CD4-positive, alpha-beta T cell treated with Interleukin-6 for 4 hours (primary cell): ENCODE data around the gene CAMK1.
"Not testable (repeated sequence)": the region's sequence is repeated elsewhere in the genome, so short reads cannot be mapped to it uniquely, and the experiment has no call there.

Experiments
- DNase-seq: peaks from one replicate; pipeline ENCODE4 v3.0.0-alpha.2; 2020; ENCODE audit warnings: mixed read lengths

The CAMK1 gene

GRCh38 chr3:9792405-9793160 lies 22.8 kb upstream of the CAMK1 start, which contains the start of the genes ARPC4 and TADA3:
Gene ARPC4 (plus strand): TSS chr3:9793082. CDS start chr3:9793122, 40 bp downstream.
Gene TADA3 (minus strand): TSS chr3:9792473. CDS start chr3:9791466, 1,007 bp downstream.
- DNase-seq: peak; percentile 94

DNA sequence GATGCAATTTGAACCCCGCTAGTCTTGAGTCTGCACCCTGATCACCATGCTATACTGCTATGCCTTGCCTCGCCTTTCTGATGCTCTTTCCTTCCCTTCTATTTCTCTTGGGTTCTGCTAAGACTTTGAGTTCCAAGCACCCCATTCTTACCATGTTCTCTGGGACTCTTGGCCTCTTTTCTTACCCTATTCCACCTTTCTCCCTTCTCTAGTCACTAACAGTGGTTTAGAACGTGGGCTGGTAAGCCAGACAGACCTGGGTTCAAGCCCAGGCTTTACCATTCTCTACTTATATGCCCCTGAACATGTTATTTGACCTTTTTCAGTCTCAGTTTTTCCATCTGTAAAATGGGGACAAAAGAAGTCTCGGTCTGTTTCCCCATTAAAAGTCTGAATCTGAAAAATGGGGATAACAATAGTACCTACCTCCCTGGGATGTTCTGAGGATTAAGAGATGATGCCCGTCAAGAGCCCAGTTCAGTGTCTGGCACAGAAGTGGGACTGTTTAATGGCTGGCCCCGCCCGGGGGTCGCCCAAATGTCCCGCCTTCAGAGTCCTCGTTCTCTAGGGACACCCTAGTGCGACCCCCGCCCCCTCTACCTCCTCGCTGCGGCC lies 22.1 kb upstream of the CAMK1 start:
- DNase-seq: no peak

DNA sequence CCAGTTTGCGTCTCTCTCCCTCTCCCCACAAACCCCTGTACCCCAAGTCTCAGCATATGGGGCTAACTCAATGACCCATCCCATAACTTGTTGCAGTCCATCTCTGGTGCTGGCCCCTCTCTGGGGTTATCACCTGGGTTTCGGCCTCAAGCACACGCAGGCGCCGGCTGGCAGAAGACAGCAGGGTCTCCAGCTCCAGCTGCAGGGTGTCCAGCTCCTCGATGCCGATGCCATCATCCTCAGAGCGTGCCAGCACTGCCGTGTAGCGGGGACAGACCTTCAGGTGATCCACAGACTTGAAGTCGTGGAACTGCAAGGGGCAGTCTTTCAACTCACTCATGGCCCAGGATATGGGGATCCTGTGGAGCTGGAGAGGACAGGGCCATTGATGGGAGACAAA lies 21.4 kb upstream of the CAMK1 start:
- DNase-seq: no peak

DNA sequence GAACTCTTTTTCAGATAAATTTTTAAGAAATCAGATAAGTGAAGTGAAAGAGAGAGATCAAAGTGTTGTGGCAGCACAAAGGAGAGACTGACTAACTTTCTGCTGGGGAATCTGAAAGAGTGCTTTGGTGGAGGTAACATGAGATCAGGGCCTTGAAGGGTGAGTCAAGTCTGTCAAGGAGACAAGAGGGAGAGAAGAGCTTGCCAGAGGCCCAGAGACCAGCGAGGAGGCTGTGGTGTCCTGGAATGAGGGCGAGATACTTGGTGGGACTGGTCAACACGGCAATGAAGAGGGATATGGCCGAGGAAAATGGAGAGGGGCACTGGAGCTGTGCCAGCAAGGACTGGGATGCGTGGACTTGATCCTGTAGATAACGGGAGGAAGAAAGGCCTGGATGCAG lies 18.0 kb upstream of the CAMK1 start:
- no peak for DNase-seq

DNA sequence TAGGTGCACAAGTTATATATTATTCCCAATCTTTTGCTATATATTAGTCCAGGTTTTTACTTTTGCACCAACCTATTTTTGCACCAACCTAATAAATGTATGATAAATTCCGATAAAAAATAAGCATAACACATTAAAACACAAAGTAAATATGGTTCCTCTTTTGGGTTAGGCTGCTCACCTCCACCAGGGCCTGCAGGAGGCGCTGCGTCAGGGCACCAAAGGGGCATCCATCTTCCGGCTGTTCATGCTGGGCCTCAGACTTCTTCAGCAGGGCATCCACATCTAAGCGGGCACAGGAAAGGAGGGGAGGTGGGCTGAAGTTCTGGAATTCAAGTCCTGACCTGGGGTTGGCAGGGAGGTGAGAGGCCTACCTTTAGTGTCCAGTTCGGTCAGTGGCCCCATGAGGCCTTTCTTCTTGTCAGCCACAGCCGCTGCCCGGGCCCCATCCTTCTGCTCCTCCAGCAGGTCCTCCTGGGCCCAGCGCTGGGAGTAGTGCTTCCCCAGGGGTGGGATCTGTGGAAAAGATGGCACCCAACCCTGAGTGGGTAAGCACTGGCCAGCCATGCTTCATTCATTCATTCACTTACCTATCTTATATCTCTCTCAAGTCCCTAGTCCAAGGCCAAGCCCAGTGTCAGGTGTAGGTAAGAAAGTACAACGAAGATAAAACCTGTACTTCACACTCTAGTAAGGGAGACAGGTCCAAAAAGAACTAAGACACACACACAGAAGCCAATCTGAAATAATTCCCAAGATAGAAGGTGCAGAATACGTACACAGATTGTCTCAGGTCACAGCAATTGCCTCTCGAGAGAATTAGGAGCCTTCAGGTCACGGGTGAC lies 17.3 kb upstream of the CAMK1 start:
- no peak for DNase-seq

- DNase-seq: no peak
These were observed 16.5 kb upstream of the CAMK1 start for GRCh38 chr3:9786209-9786739.

DNA sequence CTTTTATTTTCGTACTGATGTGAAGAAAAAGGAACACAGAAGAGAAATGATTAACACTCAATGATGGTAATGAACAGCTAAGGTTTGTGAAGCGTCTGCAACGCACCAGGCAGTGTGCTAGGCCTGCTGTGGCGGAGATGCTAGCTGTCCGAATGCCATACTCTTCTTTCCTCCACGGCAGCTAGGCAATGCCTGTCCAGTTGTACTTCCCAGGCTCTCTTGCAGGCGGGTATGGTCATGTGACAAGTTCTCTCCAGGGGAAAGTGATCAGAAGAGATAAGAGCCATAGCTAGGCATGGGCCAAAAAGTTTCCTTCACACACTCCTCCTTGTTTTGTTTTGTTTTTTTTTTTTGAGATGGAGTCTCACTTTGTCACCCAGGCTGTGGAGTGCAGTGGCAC lies 15.9 kb upstream of the CAMK1 start:
- DNase-seq: no peak

DNA sequence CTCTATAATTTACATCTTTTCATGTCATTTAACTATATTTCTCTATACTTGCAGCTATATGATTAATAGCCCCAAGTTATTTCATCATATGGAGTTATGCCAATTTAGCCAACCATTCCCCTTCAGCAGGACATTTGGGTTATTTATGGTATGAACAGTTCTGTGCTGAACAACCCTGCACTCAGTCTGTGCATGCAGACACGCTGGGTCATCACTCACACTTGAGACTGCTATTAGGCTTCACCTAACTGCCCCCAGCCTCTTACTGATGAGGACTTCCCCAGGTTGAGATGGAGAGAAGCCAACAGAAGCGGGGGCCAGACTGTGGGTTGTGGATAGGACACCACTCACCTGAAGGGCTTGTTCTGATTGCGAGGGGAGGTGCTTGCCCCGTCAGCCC lies 15.2 kb upstream of the CAMK1 start:
- no peak for DNase-seq

DNA sequence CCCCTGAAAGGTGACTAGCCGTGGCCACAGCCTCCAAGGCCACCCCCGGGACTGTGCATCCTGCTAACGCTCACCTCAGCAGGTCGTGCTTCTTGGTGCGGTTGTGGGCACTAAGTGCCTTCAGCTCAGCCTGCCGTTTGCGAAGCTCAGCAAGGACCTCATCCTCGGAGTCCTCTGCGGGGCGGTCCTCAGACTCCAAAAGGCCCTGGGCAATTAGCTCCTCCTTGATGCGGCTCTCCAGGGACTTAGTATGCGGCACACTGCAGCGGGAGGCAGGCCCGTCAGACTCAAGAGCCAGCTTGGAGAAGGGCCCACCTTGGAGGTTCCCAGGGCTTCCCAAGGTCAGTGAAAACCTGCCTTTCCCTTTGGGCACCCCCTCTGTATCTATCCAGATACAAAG lies 14.2 kb upstream of the CAMK1 start:
- DNase-seq: no peak

GRCh38 chr3:9782770-9783169 lies 13.0 kb upstream of the CAMK1 start:
- no peak for DNase-seq

DNA sequence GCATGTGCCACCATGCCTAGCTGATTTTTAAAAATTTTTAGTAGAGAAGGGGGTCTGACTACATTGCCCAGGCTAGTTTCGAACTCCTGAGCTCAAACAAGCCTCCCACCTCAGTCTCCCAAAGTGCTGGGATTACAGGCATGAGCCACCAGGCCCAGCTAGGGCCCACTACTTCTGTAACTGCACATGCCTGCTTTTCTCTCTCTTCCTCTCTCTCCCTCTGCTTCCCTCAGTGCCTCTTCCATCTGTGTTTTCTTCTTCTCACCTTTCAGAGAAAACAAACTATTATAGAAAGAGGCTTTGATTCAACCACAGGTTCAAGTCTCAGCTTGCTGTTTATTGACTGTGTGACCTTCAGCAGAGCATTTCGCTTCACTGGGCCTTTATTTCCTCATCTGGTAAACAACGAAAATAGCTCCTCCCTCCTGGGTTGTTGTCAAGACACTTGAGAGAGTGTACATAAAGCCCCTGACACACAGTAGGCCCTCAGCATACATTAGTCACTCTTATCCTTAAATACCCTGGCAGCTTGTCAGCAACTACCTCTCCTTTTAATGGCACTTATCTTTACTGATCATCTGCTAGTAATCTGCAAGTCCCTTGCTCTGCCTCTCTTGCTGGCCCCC lies 12.3 kb upstream of the CAMK1 start:
- DNase-seq: no peak

DNA sequence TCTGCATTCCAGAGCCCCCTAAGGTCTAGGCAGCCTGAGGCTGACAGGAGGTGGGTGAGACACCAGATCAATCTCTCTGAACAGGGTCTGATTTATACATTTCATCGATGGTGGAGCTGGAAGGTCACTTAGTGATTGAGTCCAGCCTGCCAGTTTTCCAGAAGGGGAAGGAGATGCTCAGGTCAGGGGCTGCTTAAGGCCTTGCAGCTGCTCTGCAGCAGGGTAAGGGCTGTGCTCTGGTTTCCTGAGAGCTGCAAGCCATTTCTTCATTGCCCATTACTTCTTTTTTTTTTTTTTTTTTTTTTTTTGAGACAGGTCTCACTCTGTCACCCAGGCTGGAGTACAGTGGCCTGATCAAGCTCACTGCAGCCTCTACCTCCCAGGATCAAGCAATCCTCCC lies 11.8 kb upstream of the CAMK1 start:
- no peak for DNase-seq

DNA sequence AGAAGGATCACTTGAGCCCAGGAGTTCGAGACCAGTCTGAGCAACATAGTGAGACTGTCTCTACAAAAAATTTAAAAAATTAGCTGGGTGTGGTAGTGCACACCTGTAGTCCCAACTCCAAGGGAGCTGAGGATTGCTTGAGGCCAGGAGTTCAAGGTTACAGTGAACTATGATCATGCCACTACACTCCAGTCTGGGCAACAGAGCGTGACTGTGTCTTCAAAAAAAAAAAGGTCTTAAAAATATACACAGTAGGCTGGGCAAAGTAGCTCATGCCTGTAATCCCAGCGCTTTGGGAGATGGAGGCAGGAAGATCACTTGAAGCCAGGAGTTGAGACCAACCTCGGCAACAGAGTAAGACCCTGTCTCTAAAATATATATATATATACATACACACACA lies 11.2 kb upstream of the CAMK1 start:
- DNase-seq: no peak

- no peak for DNase-seq
These were observed 10.7 kb upstream of the CAMK1 start for GRCh38 chr3:9780458-9780812.

- DNase-seq: peak; percentile 33
These were observed 10.1 kb upstream of the CAMK1 start for GRCh38 chr3:9779721-9780457.

GRCh38 chr3:9779075-9779593 lies 9.4 kb upstream of the CAMK1 start:
- no peak for DNase-seq

- no peak for DNase-seq
These were observed 8.7 kb upstream of the CAMK1 start for GRCh38 chr3:9778143-9779074.

GRCh38 chr3:9777694-9778021 lies 7.9 kb upstream of the CAMK1 start:
- DNase-seq: no peak

- DNase-seq: no peak
These were observed 7.3 kb upstream of the CAMK1 start for GRCh38 chr3:9776896-9777693.

DNA sequence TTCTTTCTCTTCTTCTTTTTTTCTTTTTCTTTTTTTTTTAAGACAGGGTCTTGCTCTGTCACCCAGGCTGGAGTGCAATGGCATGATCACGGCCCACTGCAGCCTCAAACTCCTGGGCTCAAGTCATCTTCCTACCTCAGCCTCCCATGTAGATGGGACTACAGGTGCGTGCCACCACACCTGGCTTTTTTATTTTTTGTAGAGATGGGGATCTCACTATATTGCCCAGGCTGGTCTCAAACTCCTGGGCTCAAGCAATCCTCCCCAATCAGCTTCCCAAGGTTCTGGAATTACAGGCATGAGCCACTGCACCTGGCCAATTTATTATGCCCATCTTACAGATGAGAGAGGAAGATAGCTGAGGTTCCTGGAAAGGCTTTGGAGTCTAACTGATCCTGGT lies 1.3 kb upstream of the CAMK1 start:
- DNase-seq: not testable (repeated sequence)
